ENCODE results near the gene ABCF1. TPM values are rescaled to one million over a fixed set of nuclear protein-coding genes. Genes with fewer than 3 reads are reported as not detected.

The ABCF1 gene
- total RNA-seq, 1 donor from 2014 or later, result 46.3 TPM

- no peak for DNase-seq (ENCODE audit: low read depth)
- Histone ChIP-seq H3K4me3 (ENCODE audit: low read depth, low read length) (no peak overlapping the region), H3K36me3 (ENCODE audit: control insufficient read depth, insufficient read depth, low read length) (peaks cover 1% of the 10 kb centered on the region), H3K27me3 (ENCODE audit: control insufficient read depth, insufficient read depth, low read length) (no peaks in the 10 kb centered on the region)
- no peak for TF ChIP-seq CTCF (IDR thresholded peaks at IDR 0.05; ENCODE audit: insufficient read depth, low read length, poor library complexity, severe bottlenecking)
Observed at GRCh38 chr6:30564114-30564513, 7.1 kb upstream of the ABCF1 start.

GRCh38 chr6:30565772-30566171 lies 5.5 kb upstream of the ABCF1 start:
- Histone ChIP-seq H3K27me3 (ENCODE audit: control insufficient read depth, insufficient read depth, low read length) (no peaks in the 10 kb centered on the region), H3K36me3 (ENCODE audit: control insufficient read depth, insufficient read depth, low read length) (peaks cover 1% of the 10 kb centered on the region), H3K4me3 (ENCODE audit: low read depth, low read length) (no peak overlapping the region)
- no peak for TF ChIP-seq CTCF (IDR thresholded peaks at IDR 0.05; ENCODE audit: insufficient read depth, low read length, poor library complexity, severe bottlenecking)
- no peak for DNase-seq (ENCODE audit: low read depth)

- no peak for DNase-seq (ENCODE audit: low read depth)
- TF ChIP-seq CTCF (IDR thresholded peaks at IDR 0.05; ENCODE audit: insufficient read depth, low read length, poor library complexity, severe bottlenecking), result no peak
- no peak overlapping the region for H3K4me3 ChIP-seq (ENCODE audit: low read depth, low read length)
- H3K36me3 ChIP-seq (ENCODE audit: control insufficient read depth, insufficient read depth, low read length), result no peaks in the 10 kb centered on the region
- no peaks in the 10 kb centered on the region for H3K27me3 ChIP-seq (ENCODE audit: control insufficient read depth, insufficient read depth, low read length)
Observed at GRCh38 chr6:30568245-30568644, 3.0 kb upstream of the ABCF1 start.

GRCh38 chr6:30570263-30570662 lies 979 bp upstream of the ABCF1 start:
- H3K4me3 ChIP-seq (ENCODE audit: low read depth, low read length), result no peak overlapping the region
- H3K27me3 ChIP-seq (ENCODE audit: control insufficient read depth, insufficient read depth, low read length), result no peaks in the 10 kb centered on the region
- TF ChIP-seq CTCF (IDR thresholded peaks at IDR 0.05; ENCODE audit: insufficient read depth, low read length, poor library complexity, severe bottlenecking), result no peak
- H3K36me3 ChIP-seq (ENCODE audit: control insufficient read depth, insufficient read depth, low read length), result no peaks in the 10 kb centered on the region
- DNase-seq (ENCODE audit: low read depth), result no peak

DNA sequence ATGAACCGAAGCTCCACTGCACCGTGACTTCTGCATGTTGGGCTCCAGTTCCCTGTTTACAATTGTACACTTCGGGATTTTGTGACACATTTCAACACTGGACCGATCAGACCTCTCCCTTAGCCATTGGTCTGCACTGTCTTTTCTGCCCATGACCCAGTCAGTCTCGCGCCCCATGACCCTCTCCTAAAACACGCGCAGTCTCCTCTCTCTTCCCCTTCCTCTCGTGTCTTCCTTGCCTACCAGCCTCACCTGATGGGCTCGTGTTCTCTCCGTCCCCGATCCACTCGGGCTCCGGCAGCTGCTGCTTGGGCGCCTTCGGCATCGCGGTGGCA lies 535 bp upstream of the ABCF1 start:
- Histone ChIP-seq H3K4me3 (ENCODE audit: low read depth, low read length) (peak overlapping the region; percentile 62), H3K36me3 (ENCODE audit: control insufficient read depth, insufficient read depth, low read length) (no peaks in the 10 kb centered on the region), H3K27me3 (ENCODE audit: control insufficient read depth, insufficient read depth, low read length) (no peaks in the 10 kb centered on the region)
- no peak for TF ChIP-seq CTCF (IDR thresholded peaks at IDR 0.05; ENCODE audit: insufficient read depth, low read length, poor library complexity, severe bottlenecking)
- DNase-seq (ENCODE audit: low read depth), result no peak

DNA sequence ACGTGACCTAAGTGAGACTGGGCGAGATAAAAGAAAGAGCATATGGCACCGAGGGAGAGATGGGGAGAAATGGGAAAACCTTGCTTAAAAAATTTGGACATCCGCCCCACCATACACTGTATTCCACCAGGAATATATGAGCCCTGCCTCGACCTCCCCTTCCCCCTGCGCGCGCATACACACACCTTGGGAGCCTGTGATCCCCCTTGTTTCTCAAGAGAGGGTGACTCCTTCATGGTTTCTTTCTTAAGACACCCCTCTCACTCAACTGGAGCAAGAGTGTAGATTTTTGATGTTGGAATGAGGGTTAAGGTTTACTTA lies 480 bp downstream of the ABCF1 start:
- no peak for TF ChIP-seq CTCF (IDR thresholded peaks at IDR 0.05; ENCODE audit: insufficient read depth, low read length, poor library complexity, severe bottlenecking)
- H3K36me3 ChIP-seq (ENCODE audit: control insufficient read depth, insufficient read depth, low read length), result no peaks in the 10 kb centered on the region

More for the DNA sequence above, 480 bp downstream of the ABCF1 start:
- DNase-seq (ENCODE audit: low read depth), result no peak
- Histone ChIP-seq H3K4me3 (ENCODE audit: low read depth, low read length) (peak overlapping the region; percentile 62), H3K27me3 (ENCODE audit: control insufficient read depth, insufficient read depth, low read length) (no peaks in the 10 kb centered on the region)

Data from kidney epithelial cell (primary cell).